ENCODE measurements around the gene PTPRN2.

GRCh38 chr7:157775021-157775559, 812.5 kb downstream of the PTPRN2 start:
- no peak for TF ChIP-seq CTCF (conservative IDR thresholded peaks at IDR 0.05; ENCODE audit: low read length)
- TF ChIP-seq EZH2phosphoT487 (IDR thresholded peaks at IDR 0.05; ENCODE audit: borderline replicate concordance, low read depth, low read length) = no peak

Measured in OCI-LY7 (cell line).